G401.6 (cell line): ENCODE measurements around the gene PFN1.

Experiments
- FAIRE-seq: peaks from 2 replicates; lab custom pipeline; 2012; peaks lifted over from hg19 to GRCh38; lab: Jason Lieb, UNC

PFN1 gene

DNA sequence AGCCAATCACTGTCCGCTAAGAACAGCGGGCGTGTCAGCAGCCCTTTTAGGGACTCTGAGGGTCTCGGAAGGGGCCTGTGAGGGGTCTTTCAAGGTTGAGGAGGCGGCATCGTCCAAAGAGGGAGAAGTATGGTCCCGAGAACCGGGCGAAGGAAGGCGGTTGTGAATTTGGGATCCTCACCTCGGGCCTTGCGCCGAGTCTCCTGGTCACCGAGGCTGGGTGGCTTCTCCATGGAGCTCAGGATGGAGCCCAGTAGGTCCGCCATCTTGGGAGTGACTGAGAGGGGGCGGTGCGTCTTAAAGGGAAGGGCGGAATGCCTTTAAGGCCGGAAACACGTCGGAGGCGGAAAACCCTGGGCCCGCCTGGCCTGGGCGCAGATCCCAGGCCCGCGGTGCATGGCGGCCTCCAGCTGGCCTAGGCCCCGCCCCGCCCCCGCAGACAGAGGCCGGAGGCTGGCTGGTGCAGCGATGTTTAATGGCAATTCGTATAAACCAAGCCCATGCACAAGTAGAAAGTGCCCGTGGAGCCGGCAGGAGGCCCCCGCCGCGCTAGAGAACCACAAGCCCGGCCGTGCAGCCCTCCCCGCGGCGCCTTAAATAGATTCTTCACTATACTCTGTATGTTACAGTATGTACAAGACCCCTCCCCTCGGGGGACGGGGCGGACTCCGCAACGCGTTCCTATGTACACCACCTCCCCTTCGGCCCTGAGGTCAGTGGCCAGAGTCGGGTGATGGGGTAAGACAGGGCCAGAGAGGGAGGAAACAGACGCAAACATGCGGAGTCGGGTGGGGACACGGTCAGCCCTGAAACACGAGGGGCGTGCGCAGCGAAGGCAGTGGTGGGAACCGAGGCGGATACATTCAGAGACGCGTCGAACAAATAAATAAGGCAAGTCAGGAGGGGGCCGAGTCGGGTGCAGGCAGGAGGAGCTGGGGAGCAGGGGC, 19.5 kb upstream of the PFN1 start, which contains the start of gene SPAG7:
TSS of gene SPAG7 (minus strand) at position 279 of the 947 bp plus-strand sequence. CDS start at position 266, 13 bp downstream.
- no peak for FAIRE-seq

DNA sequence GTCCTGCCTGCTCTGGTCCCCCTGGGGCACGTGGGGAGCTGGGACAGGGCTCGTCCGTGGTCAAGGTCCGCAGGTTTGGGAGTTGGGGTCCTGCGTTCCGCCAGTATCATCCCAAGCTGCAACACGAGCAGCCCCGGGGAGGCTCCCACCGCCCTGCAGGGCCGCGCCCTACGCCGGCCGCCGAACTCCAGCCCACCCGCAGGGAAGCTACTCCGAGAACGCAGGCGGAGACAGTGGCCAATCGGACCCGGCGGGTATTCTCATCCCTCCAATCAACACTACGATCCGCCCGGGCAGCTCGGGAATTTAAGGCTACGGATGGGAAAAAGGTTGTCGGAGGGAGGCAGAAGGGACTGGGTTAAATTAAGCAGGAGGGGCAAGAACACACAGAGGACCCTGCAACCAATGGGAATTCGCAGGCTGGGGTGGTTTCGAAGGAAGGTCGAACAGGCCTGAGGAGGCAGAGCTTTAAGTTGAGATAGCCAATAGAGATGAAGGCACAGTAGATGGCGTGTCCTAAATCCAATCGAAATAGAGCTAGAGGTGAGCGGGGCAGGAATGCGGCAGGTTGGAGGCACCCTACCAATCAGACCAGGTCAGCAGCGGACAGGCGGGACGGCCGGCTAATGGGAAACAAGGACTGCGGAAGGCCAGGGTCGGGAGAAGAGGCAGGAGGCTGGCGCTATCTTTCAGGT, 18.7 kb upstream of the PFN1 start:
- FAIRE-seq: peak; percentile 99

DNA sequence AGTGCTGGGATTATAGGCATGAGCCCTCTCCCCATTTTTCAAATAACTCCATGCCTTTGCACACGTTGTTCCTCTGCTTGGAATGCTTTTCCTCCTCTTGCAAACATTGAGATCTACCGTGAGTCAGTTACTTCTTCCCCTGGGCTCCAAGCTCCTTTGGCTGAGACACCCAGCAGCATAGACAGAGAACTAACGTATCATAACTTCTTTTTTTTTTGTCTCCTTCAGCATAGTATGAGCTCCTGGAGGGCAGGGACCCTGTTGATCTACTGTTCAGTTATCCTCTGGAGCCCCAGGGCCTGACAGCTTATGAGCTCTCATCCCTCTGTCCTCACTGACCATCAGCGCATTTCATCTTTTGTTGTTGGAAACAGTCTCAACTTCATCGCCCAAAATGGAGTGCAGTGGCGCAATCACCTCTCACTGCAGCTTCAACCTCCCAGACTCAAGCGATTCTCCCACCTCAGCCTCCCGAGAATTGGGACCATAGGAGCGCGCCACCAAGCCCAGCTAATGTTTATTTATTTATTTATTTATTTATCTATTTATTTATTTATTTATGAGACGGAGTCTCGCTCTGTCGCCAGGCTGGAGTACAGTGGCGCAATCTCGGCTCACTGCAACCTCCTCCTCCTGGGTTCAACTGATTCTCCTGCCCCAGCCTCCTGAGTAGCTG, 17.1 kb upstream of the PFN1 start:
- FAIRE-seq: no peak

DNA sequence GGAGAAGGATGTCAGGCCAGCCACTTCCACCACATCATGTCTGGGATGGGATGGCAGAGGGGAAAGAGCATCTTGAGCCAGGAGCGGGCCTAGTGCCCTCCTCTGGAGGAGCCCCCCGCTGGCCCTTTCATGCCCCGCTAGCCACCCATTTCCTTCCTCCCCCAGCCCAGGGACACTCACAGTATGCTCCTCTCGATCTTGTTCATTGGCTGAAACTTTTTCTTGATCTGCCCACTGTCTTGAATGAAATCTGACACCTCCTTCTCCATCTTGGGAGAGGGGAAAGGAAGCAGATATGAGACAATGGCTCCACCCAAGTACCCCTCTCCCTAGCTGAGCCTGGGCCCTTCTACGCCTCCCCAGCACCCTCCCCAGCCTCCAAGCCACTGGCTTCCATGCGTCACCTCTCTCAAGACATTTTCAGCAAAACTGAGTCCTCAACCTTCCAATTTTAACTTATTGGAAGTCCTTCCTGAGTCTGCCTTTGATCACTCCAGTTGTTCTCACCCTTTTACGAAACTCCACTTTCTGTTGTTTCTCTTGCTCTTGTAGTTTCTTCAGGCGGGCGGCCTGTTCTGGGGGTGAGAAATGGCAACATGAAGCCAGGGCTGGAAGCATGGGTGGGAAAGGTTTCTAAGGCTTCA, 12.1 kb upstream of the PFN1 start:
- FAIRE-seq: no peak

DNA sequence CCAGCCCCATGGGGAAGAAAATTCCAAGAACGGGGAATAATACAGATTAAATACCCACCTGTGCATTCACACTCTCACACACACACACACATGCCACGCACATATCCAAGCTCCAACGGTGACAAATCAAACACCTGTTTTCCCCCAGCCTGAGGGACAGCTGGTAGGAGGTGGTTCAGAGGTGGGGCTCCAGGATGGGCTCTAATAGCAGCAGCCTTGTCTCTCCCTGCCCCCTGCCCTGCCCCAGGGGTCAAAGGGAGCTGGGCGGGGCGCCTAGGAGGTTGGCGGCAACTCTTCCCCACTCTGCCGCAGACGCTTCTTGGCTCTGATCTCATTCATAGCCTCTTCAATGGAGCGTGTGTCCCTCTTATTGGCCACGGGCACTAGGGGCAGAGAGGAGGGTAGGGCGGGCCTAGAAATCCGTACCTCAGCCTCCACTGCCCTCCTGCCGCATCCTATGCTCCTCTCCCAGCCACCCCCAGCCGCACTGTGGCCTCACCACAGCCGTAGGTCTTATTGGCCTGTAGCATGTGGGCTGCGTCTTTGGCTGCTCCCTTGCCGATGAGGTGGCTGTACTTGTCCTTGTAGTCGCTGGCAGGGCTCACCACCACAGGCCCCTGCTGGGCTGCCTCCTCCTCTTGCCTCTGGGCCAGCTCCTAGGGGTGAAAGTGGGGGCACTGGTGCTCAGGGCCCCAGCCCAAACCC, 11.1 kb upstream of the PFN1 start:
- no peak for FAIRE-seq

DNA sequence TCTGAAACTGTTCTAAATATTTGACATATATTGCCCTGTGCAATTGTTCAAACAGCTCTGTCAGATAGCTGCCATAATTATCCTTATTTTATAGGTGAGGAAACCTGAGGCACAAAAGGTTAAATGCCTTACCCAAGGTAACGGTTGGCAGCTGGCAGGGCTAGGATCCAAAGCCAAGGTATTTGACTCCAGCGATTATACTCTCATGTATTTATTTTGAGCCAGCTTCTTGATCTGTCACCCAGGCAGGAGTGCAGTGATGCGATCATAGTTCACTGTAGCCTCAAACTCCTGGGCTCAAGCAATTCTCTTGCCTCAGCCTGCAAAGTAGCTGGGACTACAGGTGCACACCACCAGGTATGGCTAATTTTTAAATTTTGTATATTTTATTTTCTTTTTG, 9.8 kb upstream of the PFN1 start:
- no peak for FAIRE-seq

DNA sequence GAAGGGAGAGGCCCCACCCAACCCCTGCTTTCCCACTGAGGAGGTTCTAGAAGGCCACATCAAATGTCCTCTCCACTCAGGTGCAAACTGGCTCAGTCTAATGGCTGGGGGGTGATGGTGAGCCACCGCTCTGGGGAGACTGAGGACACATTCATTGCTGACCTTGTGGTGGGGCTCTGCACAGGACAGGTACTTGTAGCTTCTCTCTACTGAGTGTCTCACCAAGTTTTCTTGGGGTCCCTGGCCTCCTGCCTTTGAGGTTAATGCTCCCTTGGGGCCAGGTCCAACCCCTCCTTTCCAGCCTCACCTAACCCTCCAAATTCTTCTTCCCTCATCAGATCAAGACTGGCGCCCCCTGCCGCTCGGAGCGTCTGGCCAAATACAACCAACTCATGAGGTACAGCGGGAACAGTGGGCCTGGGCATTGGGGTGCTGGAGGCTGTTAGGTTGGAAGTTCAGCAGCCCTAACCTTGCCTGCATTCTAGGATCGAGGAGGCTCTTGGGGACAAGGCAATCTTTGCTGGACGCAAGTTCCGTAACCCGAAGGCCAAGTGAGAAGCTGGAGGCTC, 8.2 kb upstream of the PFN1 start:
- FAIRE-seq: no peak

DNA sequence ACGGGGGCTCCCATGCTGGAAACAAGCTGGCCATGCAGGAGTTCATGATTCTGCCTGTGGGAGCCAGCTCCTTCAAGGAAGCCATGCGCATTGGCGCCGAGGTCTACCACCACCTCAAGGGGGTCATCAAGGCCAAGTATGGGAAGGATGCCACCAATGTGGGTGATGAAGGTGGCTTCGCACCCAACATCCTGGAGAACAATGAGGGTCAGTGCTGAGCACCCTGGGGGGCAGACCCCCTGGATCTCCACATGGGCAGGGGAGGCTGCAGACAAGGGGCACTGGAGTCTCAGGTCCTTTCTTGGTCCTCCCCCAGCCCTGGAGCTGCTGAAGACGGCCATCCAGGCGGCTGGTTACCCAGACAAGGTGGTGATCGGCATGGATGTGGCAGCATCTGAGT, 6.8 kb upstream of the PFN1 start:
- no peak for FAIRE-seq

DNA sequence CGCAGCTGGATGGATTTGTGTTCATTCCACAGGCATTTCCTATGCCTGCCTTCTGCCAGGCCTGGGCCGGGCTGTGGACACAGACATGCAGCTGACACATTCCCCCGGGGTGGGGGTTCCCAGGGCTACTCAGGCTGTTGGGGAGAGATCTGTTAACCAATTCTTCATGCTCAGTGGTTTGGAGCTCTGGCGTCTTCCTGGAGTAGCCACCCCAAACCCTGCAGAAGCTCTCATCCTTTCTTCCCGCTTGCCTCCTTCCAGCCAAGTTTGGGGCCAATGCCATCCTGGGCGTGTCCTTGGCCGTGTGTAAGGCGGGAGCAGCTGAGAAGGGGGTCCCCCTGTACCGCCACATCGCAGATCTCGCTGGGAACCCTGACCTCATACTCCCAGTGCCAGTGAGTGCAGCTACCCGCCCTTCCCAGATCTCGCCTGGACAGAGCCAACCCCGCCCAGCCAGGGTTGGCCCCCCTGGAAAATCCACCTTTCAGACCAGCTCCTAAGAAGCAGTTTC, 5.2 kb upstream of the PFN1 start:
- FAIRE-seq: no peak

DNA sequence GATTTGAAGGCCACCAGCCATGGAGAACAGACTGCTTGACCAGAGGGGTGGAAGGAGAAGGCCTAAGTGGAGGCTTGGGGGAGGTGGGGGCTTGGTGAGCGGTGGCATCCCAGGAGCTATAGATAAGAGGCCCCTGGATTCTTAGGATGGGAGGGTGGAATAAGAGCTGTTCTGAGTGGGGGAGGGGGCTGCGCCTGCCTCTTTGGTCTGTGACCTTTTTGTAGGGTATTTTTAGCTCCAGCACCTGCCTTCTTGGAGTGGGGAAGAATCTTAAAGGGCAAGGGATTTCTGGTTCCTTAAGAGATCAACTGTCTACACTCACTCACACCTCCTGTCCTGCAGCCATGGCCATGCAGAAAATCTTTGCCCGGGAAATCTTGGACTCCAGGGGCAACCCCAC, 3.2 kb upstream of the PFN1 start:
- FAIRE-seq: no peak

DNA sequence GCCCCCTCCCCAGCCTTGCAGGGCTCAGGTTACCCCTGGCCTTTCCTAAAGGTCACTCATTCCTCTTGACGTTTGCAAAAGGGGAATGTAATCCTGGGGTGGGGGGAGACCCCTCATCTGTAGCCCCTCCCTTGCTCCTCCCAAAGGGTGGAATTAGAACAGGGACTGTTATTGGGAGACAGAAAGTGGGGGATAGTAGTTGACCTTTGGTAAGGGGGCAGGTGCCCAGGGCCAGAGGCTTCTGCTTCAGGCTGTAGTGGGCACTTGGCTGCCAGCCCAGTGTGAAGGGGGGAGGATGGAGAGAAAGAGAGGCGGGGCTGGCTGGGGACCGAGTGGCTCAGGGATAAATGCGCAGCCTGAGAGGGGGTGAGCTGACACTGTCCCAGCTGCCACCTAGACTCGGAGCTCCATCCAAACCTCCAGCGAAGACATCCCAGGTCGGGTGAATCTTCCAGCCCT, 2.4 kb upstream of the PFN1 start, which contains the start of gene ENO3:
TSS of gene ENO3 (plus strand) at position 374 of the 459 bp plus-strand sequence. CDS start 711 bp downstream, outside the sequence.
- no peak for FAIRE-seq

DNA sequence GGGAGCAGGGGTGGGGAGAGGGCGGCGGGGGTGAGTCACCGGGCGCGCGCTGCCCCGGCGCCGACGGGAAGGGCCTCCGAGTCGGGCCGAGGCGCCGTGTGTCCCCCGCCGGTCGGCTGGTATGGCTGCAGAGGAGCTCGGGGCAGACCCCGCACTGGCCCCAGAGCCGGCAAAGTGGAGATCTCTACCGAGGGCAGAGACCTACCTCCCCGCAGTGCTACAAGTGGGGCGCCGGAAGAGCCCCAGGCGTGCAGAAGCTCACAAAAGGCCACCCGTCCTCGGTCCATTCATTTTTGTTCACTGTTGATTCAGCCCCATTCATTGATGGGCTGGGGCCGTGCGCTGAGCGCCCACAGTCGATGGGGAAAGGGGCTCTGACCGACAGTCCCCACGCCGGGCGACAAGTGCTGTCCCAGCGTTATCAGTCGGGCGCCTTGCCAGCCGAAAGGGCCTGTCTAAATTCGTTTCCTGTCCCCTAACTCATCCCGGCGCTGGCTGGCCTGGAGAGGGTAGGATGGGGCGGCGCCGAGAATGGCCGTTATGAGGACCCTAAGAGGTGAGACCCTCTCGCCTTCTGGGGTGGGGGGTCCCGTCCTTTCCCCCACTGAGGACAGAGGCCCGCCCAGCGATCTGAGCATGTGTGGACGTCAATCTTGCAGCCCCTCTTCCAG, 1.9 kb upstream of the PFN1 start:
- no peak for FAIRE-seq

DNA sequence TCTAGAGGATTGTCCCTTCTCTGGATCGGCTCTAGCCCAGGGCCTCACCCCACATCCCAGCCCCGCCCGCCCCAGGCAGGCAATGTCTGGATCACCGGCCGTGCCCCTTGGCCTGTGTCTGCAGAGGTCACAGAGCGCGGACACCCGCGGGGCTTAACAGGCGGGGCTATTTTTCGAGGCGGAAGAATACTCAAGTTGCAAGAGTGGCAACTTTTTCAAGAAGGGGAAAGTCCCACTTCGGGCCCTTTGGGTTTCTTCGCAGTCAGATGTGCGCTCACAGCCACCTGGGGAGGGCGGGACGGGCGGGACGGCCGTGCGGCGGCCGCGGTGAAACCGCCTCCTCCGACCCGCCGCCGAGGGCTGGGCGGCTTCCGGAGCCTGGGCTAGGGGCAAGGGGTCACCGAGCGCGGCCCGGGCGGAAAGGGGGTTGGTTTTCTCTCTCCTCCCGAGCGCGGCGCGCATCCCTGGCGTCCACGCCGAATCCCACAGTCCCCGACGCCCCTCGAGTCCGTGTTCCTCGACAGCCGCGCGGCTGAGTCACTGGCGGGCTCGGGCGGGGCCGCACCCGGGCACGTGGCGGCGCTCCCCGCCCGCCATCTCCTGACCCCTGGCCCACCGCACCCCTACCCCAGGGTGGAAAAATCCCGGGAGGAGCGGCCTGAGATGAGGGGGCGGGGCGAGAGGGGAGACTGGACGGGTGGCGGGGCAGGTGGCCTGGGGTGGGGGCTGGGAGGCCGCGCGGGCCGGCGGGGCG, 1.2 kb upstream of the PFN1 start:
- no peak for FAIRE-seq

DNA sequence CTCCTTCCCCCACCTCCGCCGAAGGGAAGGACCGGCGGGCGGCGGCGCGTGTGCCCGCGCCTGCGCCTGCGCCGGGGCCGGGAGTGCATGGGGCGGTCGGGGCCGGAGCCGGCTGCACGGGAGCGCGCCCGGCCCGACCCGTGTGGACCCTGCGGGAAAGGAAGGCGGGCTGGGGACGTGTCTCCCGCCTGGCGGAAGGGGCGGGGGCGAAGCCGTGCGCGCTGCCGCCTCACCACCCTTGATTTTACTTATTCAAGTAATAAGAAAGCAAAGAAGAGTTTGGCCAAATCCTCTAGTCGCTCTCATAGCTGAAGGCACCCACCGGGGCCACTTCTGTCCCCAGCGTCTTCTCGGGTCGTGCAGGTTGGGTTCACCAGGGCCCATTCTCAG, 596 bp upstream of the PFN1 start:
- no peak for FAIRE-seq

DNA sequence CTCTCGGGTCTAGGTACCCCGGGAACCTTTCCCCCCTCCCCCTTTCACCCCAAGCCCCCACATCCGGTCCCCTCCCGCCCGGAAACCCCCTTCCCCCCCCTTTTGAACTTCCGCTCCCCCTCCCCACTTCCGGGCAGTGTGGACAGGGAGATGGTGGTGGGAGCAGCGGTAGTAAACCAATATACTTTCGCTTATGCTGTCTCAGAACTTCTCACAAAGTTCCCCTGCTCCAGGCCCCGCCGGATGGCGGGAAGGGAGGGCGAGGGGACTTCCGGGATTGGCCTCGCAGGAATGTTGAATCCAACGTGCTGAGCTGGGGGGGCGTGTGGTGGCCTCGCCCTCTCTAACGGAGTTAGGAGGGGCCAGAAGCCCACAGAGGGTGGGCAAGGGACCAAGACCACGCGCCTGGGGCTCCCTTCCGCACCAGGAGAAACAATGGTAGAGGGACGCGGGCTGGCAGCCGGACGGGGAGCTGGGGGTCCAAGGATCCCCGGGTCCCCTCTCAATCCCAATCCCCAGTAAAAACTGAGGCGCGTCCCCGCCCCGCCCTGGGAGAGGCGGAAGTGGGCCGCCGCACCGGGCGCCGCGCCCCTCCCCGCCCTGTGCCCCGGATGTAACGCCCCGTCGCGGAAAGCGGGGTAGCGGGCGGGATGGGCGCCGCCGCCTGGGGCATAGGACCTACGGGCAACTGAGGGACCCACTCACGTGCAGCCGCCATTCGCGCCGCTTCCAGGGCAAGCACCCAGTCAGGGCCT, 742 bp downstream of the PFN1 start:
- no peak for FAIRE-seq

DNA sequence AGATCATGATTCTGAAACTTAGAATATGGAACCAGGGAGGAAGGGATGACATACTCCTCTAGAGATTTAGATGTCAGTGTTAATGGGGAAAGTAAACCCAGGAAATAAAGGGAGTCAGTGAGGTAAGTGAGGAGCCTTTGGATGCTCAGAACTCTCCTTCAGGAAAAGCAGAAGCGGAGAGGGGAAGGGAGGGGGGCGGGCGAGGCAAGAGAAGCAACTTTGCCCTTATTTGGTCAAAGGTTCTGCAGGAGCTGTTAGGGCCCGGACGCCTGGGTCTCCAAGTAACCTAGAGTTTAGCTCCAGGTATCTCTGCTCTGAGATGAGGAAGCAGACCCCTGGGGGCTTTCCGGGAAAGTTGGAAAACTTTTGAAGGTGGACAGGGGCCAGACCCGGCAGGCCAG, 1.3 kb downstream of the PFN1 start:
- no peak for FAIRE-seq

DNA sequence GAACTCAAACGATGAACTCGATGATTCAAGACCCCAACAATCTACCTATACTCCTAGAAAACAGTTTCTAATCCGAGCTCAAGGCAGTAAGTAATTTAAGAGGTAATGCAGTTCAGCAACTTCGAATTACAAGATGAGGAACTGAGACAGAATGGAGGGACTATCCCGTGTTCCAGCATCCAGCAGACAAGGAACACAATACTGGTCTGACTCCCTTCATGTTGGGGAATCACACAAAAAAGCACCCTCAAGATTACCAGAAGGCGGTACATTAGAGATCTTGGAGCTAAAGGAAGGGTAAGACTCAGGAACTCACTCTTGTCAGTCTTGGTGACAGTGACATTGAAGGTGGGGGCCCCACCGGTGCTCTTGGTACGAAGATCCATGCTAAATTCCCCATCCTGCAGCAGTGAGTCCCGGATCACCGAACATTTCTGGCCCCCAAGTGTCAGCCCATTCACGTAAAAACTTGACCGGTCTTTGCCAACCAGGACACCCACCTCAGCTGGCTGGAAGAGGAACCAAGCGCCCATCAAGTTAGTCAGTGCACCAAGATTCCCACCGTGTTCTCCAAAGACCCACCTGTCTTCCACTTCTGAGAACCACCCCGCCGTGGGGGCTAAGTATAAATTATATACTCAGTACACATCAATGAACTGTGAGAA, 1.9 kb downstream of the PFN1 start:
- FAIRE-seq: no peak

DNA sequence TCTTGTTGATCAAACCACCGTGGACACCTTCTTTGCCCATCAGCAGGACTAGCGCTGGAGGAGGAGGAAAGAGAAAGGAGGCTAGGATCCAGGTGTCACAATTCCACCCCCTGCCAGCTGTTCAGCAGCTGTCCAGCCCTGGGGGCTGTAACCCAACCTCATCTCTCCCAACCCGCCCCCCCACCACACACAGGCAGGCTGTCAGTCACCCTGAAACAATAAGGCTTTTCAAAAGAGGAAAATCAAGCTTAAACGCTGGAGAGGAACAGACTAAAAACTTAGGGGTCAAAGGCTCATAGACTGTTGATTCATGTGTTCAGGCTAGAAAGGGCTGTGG, 2.4 kb downstream of the PFN1 start:
- FAIRE-seq: no peak
